IMR-90 (cell line): Measurements from ENCODE around the gene FAM228B. TPM values are rescaled to one million over a fixed set of nuclear protein-coding genes. Genes with fewer than 3 reads are reported as not detected.
A peak's percentile ranks its signal among the peaks of the same experiment; 100 is the strongest.

Source experiments
- ATAC-seq: fragments of 200-7000 bp; cut with Tn5 transposase; 2 replicates; pipeline ENCODE4 v1.9.1; 2020; ENCODE audit warnings: low read depth, mild to moderate bottlenecking, moderate library complexity
- BruUV-seq: library from RNA; stranded (reverse); fragments of 400-500 nt; replicated peaks from 2 replicates; lab custom pipeline; 2021; lab: Mats Ljungman, UMichigan
- CTCF ChIA-PET: fragments of 300-600 bp; formaldehyde crosslinking; extraction: SDS; loops from one replicate; lab custom pipeline; 2021; ENCODE audit warnings: antibody characterized with exemption; lab: Yijun Ruan, JAX
- POLR2A ChIA-PET: fragments of 300-600 bp; sonication (Branson Sonifier 250); formaldehyde crosslinking; loops from one replicate; lab custom pipeline; 2022; ENCODE audit warnings: antibody characterized with exemption; ENCODE audit not compliant: unreplicated experiment; lab: Charles Lee
- DNase-seq: peaks from one replicate; pipeline ENCODE4 v3.0.0; 2013
- H2AFZ ChIP-seq: replicated peaks from 2 replicates; pipeline ENCODE3; 2013; ENCODE audit warnings: low read length, mild to moderate bottlenecking; ENCODE audit not compliant: poor library complexity
- H2AK5ac ChIP-seq: 2 replicates; pipeline ENCODE4 v1.6.1; 2013; ENCODE audit warnings: low read depth, low read length, inconsistent platforms
- H2AK9ac ChIP-seq: replicated peaks from 2 replicates; pipeline ENCODE3; 2013; ENCODE audit warnings: mild to moderate bottlenecking, low read depth, low read length, moderate library complexity; ENCODE audit not compliant: poor library complexity
- H2BK120ac ChIP-seq: 2 replicates; pipeline ENCODE4 v1.6.1; 2013; ENCODE audit warnings: low read depth, low read length, inconsistent platforms
- H2BK15ac ChIP-seq: 3 replicates; pipeline ENCODE4 v1.6.1; 2013; ENCODE audit warnings: low read depth, low read length, inconsistent platforms
- H2BK20ac ChIP-seq: 2 replicates; pipeline ENCODE4 v1.6.1; 2013; ENCODE audit warnings: low read depth, mild to moderate bottlenecking, inconsistent platforms, low read length, moderate library complexity
- H2BK5ac ChIP-seq: 2 replicates; pipeline ENCODE4 v1.6.1; 2013; ENCODE audit warnings: mild to moderate bottlenecking, low read depth, low read length, inconsistent platforms; ENCODE audit not compliant: poor library complexity, severe bottlenecking
- H3K14ac ChIP-seq: replicated peaks from 2 replicates; pipeline ENCODE4 v1.6.1; 2013; ENCODE audit warnings: low read depth, low read length, inconsistent platforms
- H3K18ac ChIP-seq: 2 replicates; pipeline ENCODE4 v1.6.1; 2013; ENCODE audit warnings: low read depth, low read length, control low read depth
- H3K23ac ChIP-seq: 2 replicates; pipeline ENCODE4 v1.6.1; 2013; ENCODE audit warnings: low read depth, low read length, inconsistent platforms
- H3K27ac ChIP-seq: 2 replicates; pipeline ENCODE4 v1.5.1; 2013; ENCODE audit warnings: mild to moderate bottlenecking, control low read depth, low read length; ENCODE audit not compliant: insufficient read depth
- H3K27me3 ChIP-seq: 2 replicates; pipeline ENCODE4 v1.6.1; 2013; ENCODE audit warnings: low read length; ENCODE audit not compliant: control insufficient read depth, insufficient read depth
- H3K36me3 ChIP-seq: 2 replicates; pipeline ENCODE4 v1.6.1; 2013; ENCODE audit warnings: low read length, mixed read lengths; ENCODE audit not compliant: control insufficient read depth, insufficient read depth
- H3K4ac ChIP-seq: 2 replicates; pipeline ENCODE4 v1.6.1; 2013; ENCODE audit warnings: low read depth, low read length, inconsistent platforms
- H3K4me1 ChIP-seq: 2 replicates; pipeline ENCODE4 v1.6.1; 2013; ENCODE audit warnings: low read length, mixed read lengths; ENCODE audit not compliant: control insufficient read depth, insufficient read depth
- H3K4me2 ChIP-seq: 2 replicates; pipeline ENCODE4 v1.6.1; 2013; ENCODE audit warnings: low read depth, mild to moderate bottlenecking, control low read depth, low read length, moderate library complexity
- H3K4me3 ChIP-seq: 2 replicates; pipeline ENCODE4 v1.5.1; 2013; ENCODE audit warnings: low read depth, mild to moderate bottlenecking, control low read depth, low read length, moderate library complexity; ENCODE audit not compliant: insufficient read depth
- H3K56ac ChIP-seq: 2 replicates; pipeline ENCODE4 v1.6.1; 2013; ENCODE audit warnings: low read length, inconsistent platforms; ENCODE audit not compliant: insufficient read depth; ENCODE audit errors: extremely low read depth
- H3K79me1 ChIP-seq, 2 experiments: 2 replicates each; pipeline ENCODE4 v1.6.1; 2013; ENCODE audit warnings: low read length in 2 of 2, inconsistent platforms in 1 of 2, low read depth in 1 of 2
- H3K9ac ChIP-seq: 2 replicates; pipeline ENCODE4 v1.6.1; 2013; ENCODE audit warnings: low read depth, low read length, control low read depth
- H3K9me1 ChIP-seq: 2 replicates; pipeline ENCODE4 v1.6.1; 2013; ENCODE audit warnings: low read length, inconsistent platforms; ENCODE audit not compliant: insufficient read depth
- H3K9me3 ChIP-seq: 2 replicates; pipeline ENCODE4 v1.6.1; 2013; ENCODE audit warnings: low read length; ENCODE audit not compliant: control insufficient read depth, insufficient read depth
- H4K20me1 ChIP-seq: 2 replicates; pipeline ENCODE4 v1.6.1; 2013; ENCODE audit warnings: low read length, inconsistent platforms; ENCODE audit not compliant: insufficient read depth
- H4K5ac ChIP-seq: 2 replicates; pipeline ENCODE4 v1.6.1; 2013; ENCODE audit warnings: mild to moderate bottlenecking, low read depth, low read length, control low read depth
- H4K8ac ChIP-seq, 2 experiments: 2 replicates each; pipeline ENCODE4 v1.6.1; 2013; ENCODE audit warnings: low read depth in 2 of 2, low read length in 2 of 2, control low read depth in 1 of 2, inconsistent platforms in 1 of 2
- H4K91ac ChIP-seq: 2 replicates; pipeline ENCODE4 v1.6.1; 2013; ENCODE audit warnings: low read depth, low read length, inconsistent platforms; ENCODE audit not compliant: insufficient read depth
- BHLHE40 ChIP-seq: fragments of 150-350 bp; IDR thresholded peaks from 2 replicates; pipeline ENCODE4 v1.6.1; 2016; ENCODE audit warnings: mild to moderate bottlenecking, low read depth, low read length
- CEBPB ChIP-seq: IDR thresholded peaks from 2 replicates; pipeline ENCODE4 v1.6.1; 2012; ENCODE audit warnings: low read depth, low read length, improper control_type of control experiment
- CHD1 ChIP-seq: IDR thresholded peaks from 2 replicates; pipeline ENCODE4 v1.6.1; 2012; ENCODE audit warnings: low read depth, low read length, improper control_type of control experiment
- CTCF ChIP-seq: conservative IDR thresholded peaks from 2 replicates; pipeline ENCODE4 v1.5.1; 2012; ENCODE audit warnings: mild to moderate bottlenecking, low read depth, low read length, improper control_type of control experiment
- ELK1 ChIP-seq: fragments of 150-350 bp; IDR thresholded peaks from 2 replicates; pipeline ENCODE4 v1.6.1; 2016; ENCODE audit warnings: low read depth, mild to moderate bottlenecking, low read length, moderate library complexity, borderline replicate concordance
- FOS ChIP-seq: fragments of 150-350 bp; IDR thresholded peaks from 2 replicates; pipeline ENCODE4 v1.6.1; 2016; ENCODE audit warnings: low read depth, low read length
- MAFK ChIP-seq: IDR thresholded peaks from 2 replicates; pipeline ENCODE4 v1.6.1; 2012; ENCODE audit warnings: low read depth, low read length, improper control_type of control experiment
- MAZ ChIP-seq: IDR thresholded peaks from 2 replicates; pipeline ENCODE4 v1.6.1; 2012; ENCODE audit warnings: low read depth, mild to moderate bottlenecking, low read length, improper control_type of control experiment, moderate library complexity, borderline replicate concordance
- MXI1 ChIP-seq: IDR thresholded peaks from 2 replicates; pipeline ENCODE4 v1.6.1; 2012; ENCODE audit warnings: low read depth, mild to moderate bottlenecking, low read length, moderate library complexity, borderline replicate concordance
- NFE2L2 ChIP-seq: fragments of 150-350 bp; IDR thresholded peaks from 2 replicates; pipeline ENCODE4 v1.6.1; 2016; ENCODE audit warnings: low read depth, mild to moderate bottlenecking, low read length
- POLR2A ChIP-seq: IDR thresholded peaks from 2 replicates; pipeline ENCODE4 v1.6.1; 2012; ENCODE audit warnings: mild to moderate bottlenecking, low read depth, low read length
- RAD21 ChIP-seq: IDR thresholded peaks from 2 replicates; pipeline ENCODE4 v1.6.1; 2012; ENCODE audit warnings: low read length, improper control_type of control experiment
- RCOR1 ChIP-seq: IDR thresholded peaks from 2 replicates; pipeline ENCODE4 v1.6.1; 2012; ENCODE audit warnings: mild to moderate bottlenecking, low read length, improper control_type of control experiment; ENCODE audit not compliant: insufficient replicate concordance
- RFX5 ChIP-seq: IDR thresholded peaks from 2 replicates; pipeline ENCODE4 v1.8.0; 2012; ENCODE audit warnings: low read depth, mild to moderate bottlenecking, low read length, moderate library complexity
- SMC3 ChIP-seq: fragments of 150-350 bp; IDR thresholded peaks from 2 replicates; pipeline ENCODE4 v1.6.1; 2016; ENCODE audit warnings: low read depth, mild to moderate bottlenecking, antibody characterized with exemption, low read length, moderate library complexity
- USF2 ChIP-seq: fragments of 150-350 bp; IDR thresholded peaks from 2 replicates; pipeline ENCODE4 v1.6.1; 2017; ENCODE audit warnings: mild to moderate bottlenecking, antibody characterized with exemption, low read length, low read depth
- WGBS, 2 experiments: methylation state at CpG; one replicate each; pipeline versions ENCODE4 v1.1.5 to v1.1.7; 2013; ENCODE audit warnings: missing lambda C conversion rate in 2 of 2; ENCODE audit not compliant: insufficient read length in 1 of 2; ENCODE audit errors: extremely low coverage in 2 of 2; 5-methylcytosine and 5-hydroxymethylcytosine counted together
- dilution Hi-C: fragments of 300-500 bp; cut with HindIII; formaldehyde crosslinking; loops from one replicate; pipeline ENCODE4 v1.14.3; 2018; ENCODE audit warnings: low sequenced_read_pairs; ENCODE audit not compliant: unreplicated experiment
- in situ Hi-C: fragments of 300-500 bp; cut with MboI; formaldehyde crosslinking; loops from 3 replicates; pipeline ENCODE4 v1.14.3; 2019; ENCODE audit warnings: low sequenced_read_pairs, inconsistent platforms, mixed read lengths
- intact Hi-C: fragments of 100-400 bp; cut with micrococcal nuclease; formaldehyde crosslinking; loops from 2 replicates; pipeline ENCODE4 v1.10.0; 2022
- polyA plus RNA-seq, 3 experiments: library from polyadenylated mRNA; depleted of rRNA; stranded (reverse); fragments of >200 nt; gene quantifications; 2 replicates each; pipeline ENCODE4 v1.2.3, GENCODE V29; 2012; ENCODE audit warnings: low replicate concordance in 1 of 3
- total RNA-seq: library from RNA; depleted of rRNA; stranded (reverse); fragments of >200 nt; gene quantifications from 2 replicates; pipeline ENCODE4 v1.2.3, GENCODE V29; 2012

The FAM228B gene
- total and polyA plus RNA-seq, 2 of the 4 experiments (the other 2 are of a cell fraction), result 2.0 to 2.9 TPM

GRCh38 chr2:24075259-24075658 is 48.0 kb upstream of the FAM228B start:
- Histone ChIP-seq H2BK5ac (no peak overlapping the region), H3K18ac (no peak overlapping the region), H3K4me1 (peaks cover 3% of the 10 kb centered on the region; the same call in 1 of the 2 replicates), H3K4ac (no peak overlapping the region), H4K5ac (no peak overlapping the region), H2BK15ac (no peak overlapping the region), H3K4me3 (peak overlapping the region; percentile 73), H3K79me1 (peaks cover 19 to 40% of the 10 kb centered on the region in 2 experiments; a peak in 3 of 4 replicates), H3K9me1 (no peaks in the 10 kb centered on the region), H4K20me1 (no peaks in the 10 kb centered on the region; the same call in 1 of the 2 replicates), H3K14ac (no peak overlapping the region), H3K23ac (no peak overlapping the region), H3K9ac (peak overlapping the region; percentile 82; the same call in 1 of the 2 replicates), H2BK120ac (no peak overlapping the region), H2BK20ac (no peak overlapping the region), H4K91ac (no peak overlapping the region), H3K9me3 (no peaks in the 10 kb centered on the region), H2AK5ac (no peak overlapping the region), H3K4me2 (peak overlapping the region; percentile 71), H2AFZ (no peak overlapping the region), H4K8ac (peak overlapping the region in 1 of 2 experiments; percentile 9; a peak in 1 of 4 replicates), H3K27ac (no peak overlapping the region), H3K56ac (no peak overlapping the region), H3K36me3 (peaks cover 12% of the 10 kb centered on the region), H3K27me3 (no peaks in the 10 kb centered on the region), H2AK9ac (no peak overlapping the region)
- dilution Hi-C loops (no loop called here), in situ Hi-C loops (loop anchor here (10.0 kb wide), 1 partner anchor 250 kb away; no protein-coding TSS in a partner anchor), intact Hi-C loops (no loop called here)
- POLR2A ChIA-PET, result interaction anchor here (0.7 kb wide), 1 partner anchor 9 kb away, joined by 10 read pairs; no protein-coding TSS in a partner anchor
- WGBS, 2 experiments, result 100% methylated on average over 1 of the region's 5 CpGs; no CpG with 5 or more reads in 1 of the 2 experiments
- no TSS peak for BruUV-seq
- no peak for TF ChIP-seq RFX5
- no peak for TF ChIP-seq BHLHE40
- TF ChIP-seq NFE2L2, result no peak
- TF ChIP-seq MAFK, result no peak
- TF ChIP-seq MAZ, result no peak
- no peak for TF ChIP-seq CEBPB
- TF ChIP-seq POLR2A, result no peak
- no peak for TF ChIP-seq MXI1
- no peak for TF ChIP-seq ELK1
- no peak for TF ChIP-seq USF2
- no peak for TF ChIP-seq RAD21
- no peak for TF ChIP-seq FOS
- no peak for TF ChIP-seq RCOR1
- no peak for TF ChIP-seq CHD1
- no peak for TF ChIP-seq SMC3
- no peak for TF ChIP-seq CTCF
- CTCF ChIA-PET, result no interaction called here
- DNase-seq, result no peak
- no peak for ATAC-seq
